H1 (cell line): ENCODE measurements around the gene MAS1L. TPM values are rescaled to one million over a fixed set of nuclear protein-coding genes. Genes with fewer than 3 reads are reported as not detected.

Experiments
- CTCF ChIA-PET: fragments of 300-600 bp; sonication (Branson Sonifier 250); formaldehyde crosslinking; loops from one replicate; lab custom pipeline; 2021; ENCODE audit not compliant: partially characterized antibody; lab: Charles Lee
- POLR2A ChIA-PET: fragments of 300-600 bp; sonication (Branson Sonifier 250); formaldehyde crosslinking; loops from one replicate; lab custom pipeline; 2021; ENCODE audit warnings: inconsistent platforms; ENCODE audit not compliant: partially characterized antibody; lab: Charles Lee
- DNase-seq, 2 experiments: peaks; one replicate each; pipeline versions ENCODE4 v3.0.0 to v3.0.0-alpha.2; 2010 to 2022; ENCODE audit warnings: low spot score in 2 of 2, low read depth in 1 of 2, mixed read lengths in 1 of 2
- FAIRE-seq: peaks from 2 replicates; lab custom pipeline; 2011; peaks lifted over from hg19 to GRCh38; lab: Jason Lieb, UNC
- H2AFZ ChIP-seq: 2 replicates; pipeline ENCODE4 v1.8.1; 2012; ENCODE audit warnings: low read length, inconsistent platforms
- H2AK5ac ChIP-seq: 2 replicates; pipeline ENCODE4 v1.6.1; 2013; ENCODE audit warnings: low read depth, low read length
- H2BK120ac ChIP-seq: replicated peaks from 2 replicates; pipeline ENCODE3; 2013; ENCODE audit warnings: low read depth, low read length, inconsistent platforms
- H2BK12ac ChIP-seq: 2 replicates; pipeline ENCODE4 v1.6.1; 2013; ENCODE audit warnings: low read depth, low read length
- H2BK15ac ChIP-seq: 2 replicates; pipeline ENCODE4 v1.6.1; 2013; ENCODE audit warnings: low read length
- H2BK20ac ChIP-seq: 2 replicates; pipeline ENCODE4 v1.6.1; 2013; ENCODE audit warnings: low read length
- H2BK5ac ChIP-seq: 2 replicates; pipeline ENCODE4 v1.6.1; 2013; ENCODE audit warnings: low read depth, low read length
- H3K14ac ChIP-seq: 2 replicates; pipeline ENCODE4 v1.6.1; 2013; ENCODE audit warnings: inconsistent platforms; ENCODE audit not compliant: insufficient read length
- H3K18ac ChIP-seq: 2 replicates; pipeline ENCODE4 v1.6.1; 2013; ENCODE audit warnings: low read length; ENCODE audit errors: extremely low read depth
- H3K23ac ChIP-seq: 2 replicates; pipeline ENCODE4 v1.6.1; 2013; ENCODE audit warnings: inconsistent platforms; ENCODE audit not compliant: insufficient read length
- H3K23me2 ChIP-seq: 2 replicates; pipeline ENCODE4 v1.6.1; 2013; ENCODE audit warnings: low read depth, low read length
- H3K27ac ChIP-seq: 2 replicates; pipeline ENCODE4 v1.6.1; 2011; ENCODE audit warnings: low read depth, low read length, inconsistent platforms
- H3K27me3 ChIP-seq, 4 experiments: replicated peaks in 1 of 4; 1 replicate in 1 of 4; 2 replicates in 3 of 4; pipeline versions ENCODE4 v1.6.1 to v1.8.1; 2011 to 2013; ENCODE audit warnings: low read length in 3 of 4, mild to moderate bottlenecking in 3 of 4, inconsistent platforms in 2 of 4, mixed read lengths in 2 of 4, moderate library complexity in 1 of 4; ENCODE audit not compliant: control insufficient read depth in 3 of 4, insufficient read depth in 3 of 4; ENCODE audit errors: extremely low read depth in 1 of 4
- H3K36me3 ChIP-seq, 4 experiments: 2 replicates each; pipeline versions ENCODE4 v1.6.1 to v1.8.1; 2011 to 2013; ENCODE audit warnings: mild to moderate bottlenecking in 4 of 4, low read length in 3 of 4, moderate library complexity in 2 of 4, control low read depth in 1 of 4, inconsistent platforms in 1 of 4; ENCODE audit not compliant: insufficient read depth in 4 of 4, control insufficient read depth in 2 of 4
- H3K4ac ChIP-seq: replicated peaks from 2 replicates; pipeline ENCODE3; 2013; ENCODE audit warnings: low read length, low read depth, mixed read lengths, inconsistent platforms; ENCODE audit not compliant: insufficient read length
- H3K4me1 ChIP-seq, 4 experiments: replicated peaks in 1 of 4; 1 replicate in 1 of 4; 2 replicates in 3 of 4; pipeline versions ENCODE4 v1.6.1 to v1.8.1; 2011 to 2013; ENCODE audit warnings: low read length in 3 of 4, inconsistent platforms in 2 of 4, mixed read lengths in 1 of 4; ENCODE audit not compliant: insufficient read depth in 4 of 4, control insufficient read depth in 3 of 4
- H3K4me2 ChIP-seq, 2 experiments: 2 replicates each; pipeline versions ENCODE4 v1.6.1 to v1.8.1; 2011 to 2013; ENCODE audit warnings: low read depth in 2 of 2, low read length in 2 of 2, control low read depth in 1 of 2, inconsistent platforms in 1 of 2, mild to moderate bottlenecking in 1 of 2; ENCODE audit not compliant: insufficient read depth in 1 of 2
- H3K4me3 ChIP-seq, 4 experiments: fragments of 200-600, 300-600 bp in 1 of 4; sonication (generic), shearing (Covaris generic), sonication (Bioruptor Twin) in 1 of 4; 2 replicates each; pipeline versions ENCODE4 v1.5.1 to v1.8.1; 2011 to 2016; ENCODE audit warnings: low read length in 4 of 4, low read depth in 3 of 4, control low read depth in 2 of 4, inconsistent platforms in 2 of 4, mild to moderate bottlenecking in 2 of 4, mixed read lengths in 1 of 4, moderate library complexity in 1 of 4; ENCODE audit not compliant: insufficient read depth in 2 of 4; ENCODE audit errors: extremely low read depth in 1 of 4
- H3K56ac ChIP-seq: replicated peaks from 2 replicates; pipeline ENCODE3; 2013; ENCODE audit warnings: low read depth, mild to moderate bottlenecking, mixed read lengths, low read length, inconsistent platforms; ENCODE audit not compliant: insufficient read length
- H3K79me1 ChIP-seq: 2 replicates; pipeline ENCODE4 v1.6.1; 2013; ENCODE audit warnings: low read depth, low read length, control low read depth
- H3K79me2 ChIP-seq, 2 experiments: 2 replicates each; pipeline versions ENCODE4 v1.6.1 to v1.8.1; 2012 to 2013; ENCODE audit warnings: low read length in 2 of 2, mild to moderate bottlenecking in 2 of 2, inconsistent platforms in 1 of 2; ENCODE audit not compliant: insufficient read depth in 2 of 2, control insufficient read depth in 1 of 2
- H3K9ac ChIP-seq, 4 experiments: replicated peaks in 1 of 4; 1 replicate in 1 of 4; 2 replicates in 3 of 4; pipeline versions ENCODE4 v1.6.1 to v1.8.1; 2011 to 2013; ENCODE audit warnings: low read depth in 3 of 4, low read length in 3 of 4, control low read depth in 2 of 4, mild to moderate bottlenecking in 2 of 4, moderate library complexity in 2 of 4, inconsistent platforms in 1 of 4; ENCODE audit errors: extremely low read depth in 1 of 4
- H3K9me3 ChIP-seq, 2 experiments: 2 replicates each; pipeline versions ENCODE4 v1.6.1 to v1.8.1; 2012 to 2013; ENCODE audit warnings: mild to moderate bottlenecking in 2 of 2, moderate library complexity in 2 of 2, control low read depth in 1 of 2, inconsistent platforms in 1 of 2, low read depth in 1 of 2, low read length in 1 of 2, mixed read lengths in 1 of 2; ENCODE audit not compliant: insufficient read depth in 2 of 2
- H4K20me1 ChIP-seq, 2 experiments: replicated peaks in 1 of 2; 2 replicates each; pipeline versions ENCODE3 to v1.8.1; 2011 to 2013; ENCODE audit warnings: inconsistent platforms in 2 of 2, low read length in 2 of 2, mild to moderate bottlenecking in 1 of 2; ENCODE audit not compliant: insufficient read depth in 2 of 2, control insufficient read depth in 1 of 2
- H4K5ac ChIP-seq: 2 replicates; pipeline ENCODE4 v1.6.1; 2013; ENCODE audit warnings: low read length, low read depth, mixed read lengths, inconsistent platforms; ENCODE audit not compliant: insufficient read length
- H4K8ac ChIP-seq: 2 replicates; pipeline ENCODE4 v1.8.0; 2013; ENCODE audit warnings: mild to moderate bottlenecking, moderate library complexity, low read length, inconsistent platforms; ENCODE audit not compliant: insufficient read depth; ENCODE audit errors: extremely low read depth
- H4K91ac ChIP-seq: replicated peaks from 2 replicates; pipeline ENCODE3; 2013; ENCODE audit warnings: low read length, mixed read lengths, inconsistent platforms; ENCODE audit not compliant: insufficient read length
- HDAC2 ChIP-seq, 2 experiments: fragments of 300-600 bp in 1 of 2; sonication (generic) in 1 of 2; IDR thresholded peaks; 2 replicates each; pipeline ENCODE4 v1.6.1; 2011 to 2012; ENCODE audit warnings: low read depth in 2 of 2, low read length in 2 of 2, mild to moderate bottlenecking in 2 of 2, moderate library complexity in 2 of 2, borderline replicate concordance in 1 of 2, inconsistent platforms in 1 of 2
- KDM5A ChIP-seq: fragments of 200-600 bp; IDR thresholded peaks from 2 replicates; pipeline ENCODE4 v1.7.1; 2012; ENCODE audit warnings: mild to moderate bottlenecking, low read length, inconsistent platforms, mixed read lengths
- MAFK ChIP-seq: IDR thresholded peaks from 2 replicates; pipeline ENCODE4 v1.6.1; 2012; ENCODE audit warnings: low read depth, mild to moderate bottlenecking, improper control_type of control experiment, low read length
- WGBS, 2 experiments: shearing (Covaris generic) in 1 of 2; methylation state at CpG; one replicate each; pipeline versions ENCODE4 v1.1.6 to v1.1.7; 2013 to 2015; ENCODE audit warnings: low lambda C conversion rate in 2 of 2, mixed read lengths in 2 of 2, inconsistent platforms in 1 of 2, low coverage in 1 of 2, missing lambda C conversion rate in 1 of 2; ENCODE audit not compliant: insufficient replicate concordance in 2 of 2, insufficient coverage in 1 of 2, insufficient read length in 1 of 2; ENCODE audit errors: extremely low coverage in 1 of 2, missing lambda C conversion rate in 1 of 2; 5-methylcytosine and 5-hydroxymethylcytosine counted together
- polyA plus RNA-seq, 7 experiments: library from polyadenylated mRNA; depleted of rRNA in 3 of 7; stranded (reverse) in 5 of 7; unstranded in 2 of 7; fragments of >200 nt in 5 of 7; fragments of 200-250 nt in 2 of 7; gene quantifications; 1 replicate in 5 of 7; 2 replicates in 1 of 7; 4 replicates in 1 of 7; pipeline versions ENCODE4 v1.2.1 to v1.2.3, GENCODE V29; 2011 to 2013; ENCODE audit warnings: missing spikeins in 2 of 7, mixed read lengths in 2 of 7
- total RNA-seq: library from RNA; stranded (reverse); fragmentation: NEBNext Ultra II Directional; extraction: Animal tissue kit (Norgen Biotek cat#: 25700); gene quantifications from 2 replicates; pipeline ENCODE4 v1.2.1, GENCODE V29; 2021

MAS1L gene
- total and polyA plus RNA-seq, 2 of the 8 experiments (the other 6 are each of a cell fraction or from before 2014, with no cell fraction given) = not detected

GRCh38 chr6:29528300-29528931 lies 40.7 kb upstream of the MAS1L start:
- Histone ChIP-seq H4K91ac (no peak overlapping the region), H2BK12ac (no peak overlapping the region), H3K4me2 (no peak overlapping the region), H3K27ac (no peak overlapping the region), H3K4me3 (no peak overlapping the region), H3K18ac (no peak overlapping the region), H3K36me3 (no peaks in the 10 kb centered on the region), H4K20me1 (no peaks in the 10 kb centered on the region), H3K4ac (no peak overlapping the region), H2BK120ac (no peak overlapping the region), H3K23me2 (no peaks in the 10 kb centered on the region), H2BK5ac (no peak overlapping the region; the same call in 1 of the 2 replicates), H3K79me2 (no peaks in the 10 kb centered on the region), H4K8ac (no peak overlapping the region), H4K5ac (no peak overlapping the region), H3K9ac (no peak overlapping the region), H3K23ac (no peak overlapping the region), H3K4me1 (peaks cover 0 to 7% (median 0%) of the 10 kb centered on the region in 4 experiments; a peak in 4 of 7 replicates), H3K9me3 (peaks cover 3 to 7% of the 10 kb centered on the region in 2 experiments), H2BK15ac (peak overlapping the region; percentile 61), H3K14ac (no peak overlapping the region), H3K79me1 (no peaks in the 10 kb centered on the region), H2AK5ac (no peak overlapping the region), H2AFZ (no peak overlapping the region), H3K56ac (no peak overlapping the region), H2BK20ac (no peak overlapping the region), H3K27me3 (no peaks in the 10 kb centered on the region; a peak in 1 of 7 replicates)
- ChIA-PET CTCF (interaction anchor here (1.3 to 2.4 kb wide), 3 partner anchors 11 to 18 kb away, joined by 3 to 8 read pairs (median 5); no protein-coding TSS in a partner anchor), POLR2A (no interaction called here)
- 93% methylated on average over 5 of the region's 5 CpGs; no CpG with 5 or more reads in 1 of the 2 experiments for WGBS, 2 experiments
- FAIRE-seq (no peak), DNase-seq (peak in 1 of 2 experiments; percentile 27)
- TF ChIP-seq HDAC2 (IDR thresholded peaks at IDR 0.05; ENCODE audit: borderline replicate concordance in 1 of 2, low read depth in 2 of 2, low read length in 2 of 2) (no peak), MAFK (no peak), KDM5A (no peak)
